ENCODE data around the gene ADIPOR2.

Gene ADIPOR2

DNA sequence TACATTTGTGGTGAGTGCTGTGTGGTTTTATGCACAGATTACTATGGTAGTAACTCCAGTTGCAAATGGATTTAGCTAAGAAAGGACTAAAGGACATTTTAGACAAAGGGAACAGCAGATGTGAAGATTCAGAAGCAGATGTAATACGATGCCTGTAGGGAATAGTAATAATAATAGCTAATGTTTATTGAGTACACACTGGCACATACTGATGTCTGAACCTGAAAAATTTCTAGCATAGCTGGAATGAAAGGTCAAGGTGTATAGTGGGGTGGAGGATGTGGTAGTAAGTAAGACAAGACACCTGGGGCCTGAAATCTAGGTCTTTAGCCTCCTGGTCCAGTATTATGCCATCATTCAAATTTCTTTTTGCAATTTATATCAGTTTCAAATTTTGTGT lies 75.2 kb downstream of the ADIPOR2 start:
- Histone ChIP-seq H3K36me3 (ENCODE audit: insufficient read depth, low read length) (peaks cover 6% of the 10 kb centered on the region), H2AFZ (ENCODE audit: low read depth, low read length) (no peak overlapping the region), H3K4me3 (ENCODE audit: low read length) (no peak overlapping the region), H3K9me3 (ENCODE audit: low read length) (no peaks in the 10 kb centered on the region), H3K4me1 (ENCODE audit: insufficient read depth, low read length) (no peaks in the 10 kb centered on the region), H3K27me3 (ENCODE audit: insufficient read depth, low read length) (no peaks in the 10 kb centered on the region)

DNA sequence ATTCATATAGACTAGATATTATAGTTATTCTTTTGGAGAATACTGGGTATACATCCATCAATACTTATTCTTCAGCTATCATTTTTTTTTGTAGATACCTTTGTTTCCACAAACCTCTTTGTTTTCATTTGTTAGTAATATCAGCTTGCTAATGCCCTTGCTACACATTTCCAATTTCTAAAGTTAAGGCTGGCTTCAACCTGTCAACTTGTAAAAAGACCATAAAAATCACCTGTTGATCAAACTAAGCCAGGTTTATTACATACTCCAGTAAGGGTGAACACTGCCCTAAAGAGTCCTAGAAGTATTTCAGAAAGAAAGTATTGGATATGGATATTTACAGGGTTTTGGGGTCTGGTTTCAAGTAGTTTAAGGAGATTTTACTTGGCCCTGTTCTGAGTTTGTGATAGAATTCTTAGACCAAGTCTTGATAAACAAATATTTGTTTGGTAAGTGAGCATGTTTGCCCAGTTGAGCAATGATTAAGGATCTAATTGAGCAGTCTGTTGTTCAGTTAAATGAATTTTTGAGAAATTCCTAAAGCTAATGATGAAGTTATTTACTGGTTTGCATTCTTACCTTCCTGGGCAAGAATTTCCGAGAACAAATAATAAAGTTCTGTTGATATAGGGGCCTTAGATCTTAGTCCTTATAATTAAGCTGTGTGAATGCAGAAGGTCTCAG lies 76.7 kb downstream of the ADIPOR2 start:
- H2AFZ ChIP-seq (ENCODE audit: low read depth, low read length), result no peak overlapping the region
- H3K36me3 ChIP-seq (ENCODE audit: insufficient read depth, low read length), result peaks cover 6% of the 10 kb centered on the region
- no peak overlapping the region for H3K4me3 ChIP-seq (ENCODE audit: low read length)
- H3K27me3 ChIP-seq (ENCODE audit: insufficient read depth, low read length), result no peaks in the 10 kb centered on the region
- H3K9me3 ChIP-seq (ENCODE audit: low read length), result no peaks in the 10 kb centered on the region
- no peaks in the 10 kb centered on the region for H3K4me1 ChIP-seq (ENCODE audit: insufficient read depth, low read length)

GRCh38 chr12:1768615-1769014 lies 77.7 kb downstream of the ADIPOR2 start:
- Histone ChIP-seq H2AFZ (ENCODE audit: low read depth, low read length) (no peak overlapping the region), H3K27me3 (ENCODE audit: insufficient read depth, low read length) (no peaks in the 10 kb centered on the region), H3K4me1 (ENCODE audit: insufficient read depth, low read length) (no peaks in the 10 kb centered on the region), H3K36me3 (ENCODE audit: insufficient read depth, low read length) (peaks cover 10% of the 10 kb centered on the region), H3K4me3 (ENCODE audit: low read length) (no peak overlapping the region), H3K9me3 (ENCODE audit: low read length) (no peaks in the 10 kb centered on the region)

GRCh38 chr12:1769809-1770494 lies 79.1 kb downstream of the ADIPOR2 start:
- Histone ChIP-seq H3K9me3 (ENCODE audit: low read length) (no peaks in the 10 kb centered on the region), H2AFZ (ENCODE audit: low read depth, low read length) (no peak overlapping the region), H3K4me1 (ENCODE audit: insufficient read depth, low read length) (no peaks in the 10 kb centered on the region), H3K4me3 (ENCODE audit: low read length) (no peak overlapping the region), H3K27me3 (ENCODE audit: insufficient read depth, low read length) (no peaks in the 10 kb centered on the region), H3K36me3 (ENCODE audit: insufficient read depth, low read length) (peaks cover 13% of the 10 kb centered on the region)

DNA sequence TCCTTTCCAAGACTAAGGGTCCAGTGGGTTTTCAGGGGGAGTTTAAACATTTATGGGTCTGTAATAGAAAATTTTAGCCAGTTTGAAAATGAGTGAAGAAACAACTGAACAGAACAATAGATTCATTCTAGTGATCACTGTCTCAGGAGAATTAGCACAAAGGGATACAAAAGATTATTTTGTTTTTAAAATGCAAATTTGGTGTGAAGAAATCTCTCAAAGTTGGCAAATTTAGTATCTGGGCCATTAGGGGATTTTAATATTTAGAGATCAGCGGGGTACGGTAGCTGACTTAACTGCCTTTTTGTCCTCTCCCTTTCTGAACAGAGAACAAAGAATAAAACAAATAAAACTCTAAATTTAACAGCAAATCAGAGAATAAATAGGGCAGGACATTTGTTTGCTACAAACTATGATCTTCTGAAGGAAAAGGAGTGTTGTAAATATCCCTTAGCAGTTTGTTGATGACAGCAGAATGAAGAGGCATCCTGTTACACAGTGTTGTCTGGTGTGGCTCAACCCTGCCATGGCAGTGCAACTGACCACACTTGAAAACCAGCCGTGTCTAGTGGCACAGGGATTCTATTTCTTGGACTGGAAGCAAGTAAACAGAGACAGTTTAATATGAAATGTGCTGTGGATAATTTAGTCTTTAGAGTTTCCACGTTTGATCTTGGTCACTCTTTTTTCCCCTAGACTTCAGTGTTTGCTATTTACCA lies 83.2 kb downstream of the ADIPOR2 start:
- Histone ChIP-seq H2AFZ (ENCODE audit: low read depth, low read length) (no peak overlapping the region), H3K27me3 (ENCODE audit: insufficient read depth, low read length) (no peaks in the 10 kb centered on the region), H3K4me3 (ENCODE audit: low read length) (no peak overlapping the region), H3K9me3 (ENCODE audit: low read length) (no peaks in the 10 kb centered on the region), H3K36me3 (ENCODE audit: insufficient read depth, low read length) (peaks cover 18% of the 10 kb centered on the region), H3K4me1 (ENCODE audit: insufficient read depth, low read length) (peaks cover 5% of the 10 kb centered on the region)

GRCh38 chr12:1776170-1776921 lies 85.5 kb downstream of the ADIPOR2 start:
- H3K36me3 ChIP-seq (ENCODE audit: insufficient read depth, low read length), result peaks cover 20% of the 10 kb centered on the region
- no peaks in the 10 kb centered on the region for H3K9me3 ChIP-seq (ENCODE audit: low read length)
- no peak overlapping the region for H2AFZ ChIP-seq (ENCODE audit: low read depth, low read length)
- H3K4me1 ChIP-seq (ENCODE audit: insufficient read depth, low read length), result peaks cover 5% of the 10 kb centered on the region
- H3K27me3 ChIP-seq (ENCODE audit: insufficient read depth, low read length), result no peaks in the 10 kb centered on the region
- no peak overlapping the region for H3K4me3 ChIP-seq (ENCODE audit: low read length)

GRCh38 chr12:1777798-1778197 lies 86.9 kb downstream of the ADIPOR2 start:
- H3K27me3 ChIP-seq (ENCODE audit: insufficient read depth, low read length), result no peaks in the 10 kb centered on the region
- H3K4me3 ChIP-seq (ENCODE audit: low read length), result no peak overlapping the region
- peaks cover 5% of the 10 kb centered on the region for H3K4me1 ChIP-seq (ENCODE audit: insufficient read depth, low read length)
- H3K9me3 ChIP-seq (ENCODE audit: low read length), result no peaks in the 10 kb centered on the region
- no peak overlapping the region for H2AFZ ChIP-seq (ENCODE audit: low read depth, low read length)
- peaks cover 17% of the 10 kb centered on the region for H3K36me3 ChIP-seq (ENCODE audit: insufficient read depth, low read length)

GRCh38 chr12:1778911-1779310 lies 88.0 kb downstream of the ADIPOR2 start:
- Histone ChIP-seq H3K27me3 (ENCODE audit: insufficient read depth, low read length) (no peaks in the 10 kb centered on the region), H3K9me3 (ENCODE audit: low read length) (no peaks in the 10 kb centered on the region), H3K4me1 (ENCODE audit: insufficient read depth, low read length) (peaks cover 5% of the 10 kb centered on the region), H3K4me3 (ENCODE audit: low read length) (no peak overlapping the region), H3K36me3 (ENCODE audit: insufficient read depth, low read length) (peaks cover 18% of the 10 kb centered on the region), H2AFZ (ENCODE audit: low read depth, low read length) (no peak overlapping the region)

DNA sequence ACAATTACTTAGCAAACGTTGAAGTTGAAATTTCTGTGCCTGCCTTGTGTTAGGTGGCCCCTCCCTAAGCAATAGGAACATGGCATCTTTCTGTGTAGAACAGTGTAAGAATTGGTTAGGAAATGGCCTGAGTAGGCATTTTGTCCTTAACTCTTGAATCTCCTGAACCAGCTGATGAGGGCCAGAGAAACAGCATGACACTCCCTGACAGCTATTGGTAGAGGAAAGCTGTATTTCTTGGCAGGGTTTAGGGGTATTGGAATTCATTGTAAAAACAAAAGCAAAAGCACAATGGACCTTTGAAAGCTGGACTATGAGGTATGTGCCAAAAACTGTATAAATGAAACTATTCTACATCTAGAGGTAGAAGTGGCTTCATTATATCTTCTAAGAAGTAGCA lies 88.9 kb downstream of the ADIPOR2 start:
- Histone ChIP-seq H2AFZ (ENCODE audit: low read depth, low read length) (no peak overlapping the region), H3K4me3 (ENCODE audit: low read length) (no peak overlapping the region)

DNA sequence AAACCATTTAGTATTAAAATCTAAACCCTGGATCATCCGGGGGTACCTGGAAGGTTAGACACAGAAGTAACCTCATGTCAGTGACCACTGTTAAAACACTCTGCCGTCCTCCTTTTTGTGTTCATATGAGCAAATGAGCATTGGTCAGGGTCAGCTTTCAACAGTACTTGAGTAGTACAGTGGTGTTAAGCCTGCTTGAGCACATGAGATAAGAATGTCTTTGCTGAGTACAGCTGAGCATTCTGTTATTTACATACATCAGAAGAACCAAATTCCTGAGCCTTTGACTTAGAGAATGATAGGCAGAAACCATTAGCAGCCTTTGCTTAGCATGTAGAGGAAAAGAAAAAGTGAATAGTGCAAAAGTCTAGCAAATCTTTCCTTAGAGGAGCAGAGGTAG lies 90.9 kb downstream of the ADIPOR2 start:
- no peak overlapping the region for H2AFZ ChIP-seq (ENCODE audit: low read depth, low read length)
- H3K9me3 ChIP-seq (ENCODE audit: low read length), result no peaks in the 10 kb centered on the region
- H3K4me1 ChIP-seq (ENCODE audit: insufficient read depth, low read length), result peaks cover under 1% of the 10 kb centered on the region
- peaks cover 42% of the 10 kb centered on the region for H3K36me3 ChIP-seq (ENCODE audit: insufficient read depth, low read length)
- no peak overlapping the region for H3K4me3 ChIP-seq (ENCODE audit: low read length)
- H3K27me3 ChIP-seq (ENCODE audit: insufficient read depth, low read length), result no peaks in the 10 kb centered on the region

More for the DNA sequence above, 88.9 kb downstream of the ADIPOR2 start:
- Histone ChIP-seq H3K4me1 (ENCODE audit: insufficient read depth, low read length) (peaks cover 5% of the 10 kb centered on the region), H3K36me3 (ENCODE audit: insufficient read depth, low read length) (peaks cover 25% of the 10 kb centered on the region), H3K9me3 (ENCODE audit: low read length) (no peaks in the 10 kb centered on the region), H3K27me3 (ENCODE audit: insufficient read depth, low read length) (no peaks in the 10 kb centered on the region)

- H2AFZ ChIP-seq (ENCODE audit: low read depth, low read length), result no peak overlapping the region
- H3K4me1 ChIP-seq (ENCODE audit: insufficient read depth, low read length), result no peaks in the 10 kb centered on the region
- no peaks in the 10 kb centered on the region for H3K27me3 ChIP-seq (ENCODE audit: insufficient read depth, low read length)
- H3K9me3 ChIP-seq (ENCODE audit: low read length), result no peaks in the 10 kb centered on the region
- H3K4me3 ChIP-seq (ENCODE audit: low read length), result no peak overlapping the region
- H3K36me3 ChIP-seq (ENCODE audit: insufficient read depth, low read length), result peaks cover 45% of the 10 kb centered on the region
These were observed 91.3 kb downstream of the ADIPOR2 start for GRCh38 chr12:1782215-1782614.

DNA sequence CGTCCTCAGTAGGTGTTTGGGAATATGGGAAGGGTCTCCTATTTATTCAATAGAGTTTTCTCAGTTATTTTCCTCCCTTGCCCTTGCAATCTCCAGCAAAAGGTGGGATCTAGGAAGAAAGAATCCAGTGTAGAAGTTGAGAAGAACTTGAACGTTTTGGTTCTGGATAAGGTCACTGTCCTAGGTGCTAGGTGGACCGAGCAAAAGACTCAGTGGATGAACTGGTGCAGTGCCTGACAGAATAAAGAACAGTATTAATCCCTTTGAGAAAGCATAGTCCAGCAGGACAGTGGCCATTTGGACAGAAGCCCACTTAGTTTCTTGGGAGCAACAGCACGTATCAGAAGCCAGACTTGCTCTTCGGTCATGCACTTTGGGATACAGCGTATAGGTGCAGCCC lies 96.8 kb downstream of the ADIPOR2 start:
- peaks cover 42% of the 10 kb centered on the region for H3K36me3 ChIP-seq (ENCODE audit: insufficient read depth, low read length)
- no peaks in the 10 kb centered on the region for H3K9me3 ChIP-seq (ENCODE audit: low read length)
- no peaks in the 10 kb centered on the region for H3K27me3 ChIP-seq (ENCODE audit: insufficient read depth, low read length)
- H3K4me3 ChIP-seq (ENCODE audit: low read length), result no peak overlapping the region
- no peaks in the 10 kb centered on the region for H3K4me1 ChIP-seq (ENCODE audit: insufficient read depth, low read length)
- H2AFZ ChIP-seq (ENCODE audit: low read depth, low read length), result no peak overlapping the region

GRCh38 chr12:1790444-1790843 lies 99.6 kb downstream of the ADIPOR2 start:
- H3K4me1 ChIP-seq (ENCODE audit: insufficient read depth, low read length), result no peaks in the 10 kb centered on the region
- H3K9me3 ChIP-seq (ENCODE audit: low read length), result no peaks in the 10 kb centered on the region
- peaks cover 25% of the 10 kb centered on the region for H3K36me3 ChIP-seq (ENCODE audit: insufficient read depth, low read length)
- H3K27me3 ChIP-seq (ENCODE audit: insufficient read depth, low read length), result no peaks in the 10 kb centered on the region
- H3K4me3 ChIP-seq (ENCODE audit: low read length), result no peak overlapping the region
- H2AFZ ChIP-seq (ENCODE audit: low read depth, low read length), result no peak overlapping the region
